Measurements from ENCODE around the gene NRAS.

Gene NRAS

DNA sequence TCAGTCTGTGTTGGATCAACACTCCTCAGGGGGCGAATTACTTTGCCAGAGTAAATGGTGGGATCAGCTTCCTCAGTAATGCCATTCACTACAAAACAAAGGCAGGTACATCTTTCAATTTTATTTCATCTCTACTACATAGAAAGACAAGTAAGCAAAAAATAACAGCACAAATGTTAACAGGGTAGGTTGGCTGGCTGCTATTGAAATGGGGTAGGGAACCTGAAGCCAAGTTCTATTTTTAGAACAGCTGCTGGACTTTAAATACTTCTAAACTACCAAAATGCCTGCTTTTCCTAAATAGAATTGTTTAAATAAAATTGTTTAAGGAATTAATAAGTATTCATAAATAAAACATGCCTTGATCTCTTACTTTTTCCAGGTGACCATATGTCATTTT is 7.3 kb upstream of the NRAS start:
- DNase-seq = no peak

GRCh38 chr1:114723457-114723856 is 6.9 kb upstream of the NRAS start:
- no peak for DNase-seq

- no peak for DNase-seq
Observed at GRCh38 chr1:114720492-114720891, 3.9 kb upstream of the NRAS start.

- DNase-seq = no peak
Observed at GRCh38 chr1:114719424-114719787, 2.8 kb upstream of the NRAS start.

DNA sequence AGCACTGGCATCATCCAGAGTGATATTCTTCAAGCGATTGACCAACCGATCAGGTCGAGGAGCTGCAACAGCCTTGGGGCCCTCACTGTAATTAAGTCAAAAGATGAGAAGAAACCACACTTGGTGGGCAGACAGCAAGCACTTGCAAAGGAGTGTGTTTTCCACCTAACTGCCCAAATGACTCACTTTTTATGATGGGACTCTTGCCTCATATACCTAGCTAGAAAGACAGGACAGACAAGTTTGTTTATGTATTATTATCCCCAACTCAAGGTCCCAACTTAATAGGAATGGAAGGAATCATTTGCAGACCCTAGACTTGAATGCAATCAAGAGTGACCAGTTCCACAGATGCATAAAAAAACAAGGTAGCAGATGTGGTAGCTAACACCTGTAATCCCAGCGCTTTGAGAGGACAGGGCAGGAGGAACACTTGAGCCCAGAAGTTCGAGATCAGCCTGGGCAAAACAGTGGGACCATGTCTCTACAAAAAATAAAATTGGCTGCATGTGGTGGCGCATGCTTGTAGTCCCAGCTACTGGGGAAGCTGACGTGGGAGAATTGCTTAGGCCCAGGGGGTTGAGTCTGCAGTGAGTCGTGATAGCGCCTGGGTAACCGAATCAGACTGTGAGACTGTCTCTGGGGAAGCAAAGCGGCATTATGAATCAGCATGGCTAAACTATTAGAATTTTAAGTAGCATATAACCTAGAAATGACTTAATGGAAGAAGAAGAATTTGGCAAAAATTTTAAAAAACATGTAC is 2.3 kb upstream of the NRAS start:
- no peak for DNase-seq

DNA sequence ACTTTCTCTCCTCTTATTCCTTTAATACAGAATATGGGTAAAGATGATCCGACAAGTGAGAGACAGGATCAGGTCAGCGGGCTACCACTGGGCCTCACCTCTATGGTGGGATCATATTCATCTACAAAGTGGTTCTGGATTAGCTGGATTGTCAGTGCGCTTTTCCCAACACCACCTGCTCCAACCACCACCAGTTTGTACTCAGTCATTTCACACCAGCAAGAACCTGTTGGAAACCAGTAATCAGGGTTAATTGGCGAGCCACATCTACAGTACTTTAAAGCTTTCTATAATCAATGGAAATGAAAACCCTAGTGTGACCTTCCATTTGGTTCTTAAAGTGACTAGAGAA is 643 bp downstream of the NRAS start:
- DNase-seq = no peak

DNA sequence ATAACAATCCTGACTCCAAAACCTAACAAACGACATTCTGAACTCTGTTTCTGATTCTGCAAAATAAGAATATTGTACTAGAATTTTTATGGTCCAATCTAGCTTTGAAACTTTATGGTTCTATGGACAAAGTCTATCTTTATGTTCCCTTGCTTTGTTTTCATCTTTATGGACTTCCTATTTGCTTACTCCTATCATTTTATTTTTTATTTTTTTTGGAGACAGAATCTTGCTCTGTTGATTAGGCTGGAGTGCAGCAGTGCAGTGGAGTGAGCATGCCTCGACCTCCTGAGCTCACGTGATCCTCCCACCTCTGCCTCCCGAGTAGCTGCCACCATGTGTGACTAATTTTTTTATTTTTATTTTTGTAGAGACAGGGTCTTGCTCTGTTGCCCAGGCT is 3.6 kb downstream of the NRAS start:
- no peak for DNase-seq

DNA sequence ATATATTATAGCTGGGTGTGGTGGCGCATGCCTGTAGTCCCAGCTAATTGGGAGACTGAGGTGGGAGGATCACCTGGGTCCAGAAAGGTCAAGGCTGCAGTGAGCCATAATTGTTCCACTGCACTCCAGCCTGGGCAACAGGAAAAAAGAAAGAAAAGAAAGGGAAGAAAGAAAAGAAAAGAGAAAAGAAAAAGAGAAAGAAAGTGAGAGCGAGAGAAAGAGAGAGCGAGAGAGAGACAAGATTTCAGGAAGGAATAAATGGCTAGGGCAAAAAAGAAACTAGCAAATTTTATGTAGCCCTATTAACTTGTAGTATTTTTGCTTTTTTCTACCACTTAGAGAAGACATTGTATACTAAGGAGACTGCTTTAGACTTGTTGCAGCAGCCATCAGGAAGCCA is 6.2 kb downstream of the NRAS start:
- no peak for DNase-seq

GRCh38 chr1:114707604-114708003 is 9.0 kb downstream of the NRAS start:
- no peak for DNase-seq

- DNase-seq = no peak
Observed at GRCh38 chr1:114703242-114703641, 13.3 kb downstream of the NRAS start.

- DNase-seq = no peak
Observed at GRCh38 chr1:114702737-114703136, 13.8 kb downstream of the NRAS start.

DNA sequence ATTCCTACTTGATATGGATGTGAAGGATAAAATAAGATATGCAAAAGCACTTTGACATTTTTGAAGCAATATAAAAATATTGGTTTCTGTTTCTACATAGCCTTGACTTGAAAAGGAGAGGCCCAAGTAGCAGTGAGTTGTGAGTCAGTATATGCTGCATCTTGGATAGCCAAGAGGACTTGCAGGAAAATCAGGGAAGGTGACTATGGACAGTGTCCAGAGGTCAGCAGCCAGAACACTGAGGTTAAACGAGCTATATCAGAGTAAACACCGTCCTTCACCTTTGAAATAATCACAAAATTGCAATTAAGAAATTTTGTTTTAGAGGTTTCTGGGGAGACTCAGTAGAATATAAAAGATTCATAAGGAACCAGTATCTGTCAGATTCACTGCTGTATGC is 14.6 kb downstream of the NRAS start:
- no peak for DNase-seq

- no peak for DNase-seq
Observed at GRCh38 chr1:114700036-114700600, 16.5 kb downstream of the NRAS start.

DNA sequence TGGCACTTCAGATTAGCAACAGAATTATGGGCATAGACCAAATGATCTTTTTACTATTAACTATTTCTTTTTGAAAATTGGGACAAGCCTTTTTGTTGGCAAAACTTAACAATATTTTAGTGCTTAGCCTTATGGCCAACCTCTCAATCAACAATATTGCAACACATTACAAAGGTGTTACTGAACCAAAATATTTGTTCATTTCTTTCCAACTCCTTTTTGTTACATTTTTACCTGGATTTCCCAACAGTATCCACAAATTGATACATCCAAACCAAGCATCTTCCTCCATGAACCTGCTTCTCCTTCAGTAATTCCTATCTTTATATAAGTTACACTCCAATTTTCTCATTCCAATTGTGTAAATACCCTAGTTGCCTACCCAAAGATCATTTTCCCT is 19.8 kb downstream of the NRAS start:
- no peak for DNase-seq

DNA sequence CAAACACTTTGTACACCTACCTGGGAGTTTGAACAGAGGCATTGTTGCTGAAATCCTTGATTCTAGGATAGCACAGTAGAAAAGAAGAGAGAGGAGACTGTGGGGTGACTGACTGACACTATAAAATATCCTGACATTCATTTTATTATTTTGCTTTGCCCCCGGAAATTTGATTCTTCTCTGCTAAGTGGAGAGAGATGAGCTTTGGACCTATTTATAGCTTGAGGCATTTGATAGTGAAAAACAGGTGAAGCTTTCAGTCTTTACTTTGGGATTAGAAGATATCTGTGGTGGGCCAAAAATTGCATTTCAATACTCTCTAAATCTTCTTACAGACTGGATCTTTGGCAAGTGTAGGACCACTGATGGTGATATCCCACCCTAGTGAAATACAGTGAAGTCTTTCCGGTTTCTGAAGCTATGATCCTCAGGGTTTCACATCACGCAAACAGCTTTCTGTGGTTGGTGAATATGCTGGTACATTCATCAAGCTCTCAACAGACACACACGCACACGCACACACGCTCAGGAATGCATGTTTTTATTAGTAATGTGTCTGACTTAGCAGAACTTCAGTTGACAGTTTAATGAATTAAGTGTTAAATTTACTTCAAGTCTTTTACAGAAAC is 21.0 kb downstream of the NRAS start, which contains the start of gene AMPD1:
TSS of gene AMPD1 (minus strand) at position 117 of the 629 bp plus-strand sequence. CDS start at position 42, 75 bp downstream.
- no peak for DNase-seq

DNA sequence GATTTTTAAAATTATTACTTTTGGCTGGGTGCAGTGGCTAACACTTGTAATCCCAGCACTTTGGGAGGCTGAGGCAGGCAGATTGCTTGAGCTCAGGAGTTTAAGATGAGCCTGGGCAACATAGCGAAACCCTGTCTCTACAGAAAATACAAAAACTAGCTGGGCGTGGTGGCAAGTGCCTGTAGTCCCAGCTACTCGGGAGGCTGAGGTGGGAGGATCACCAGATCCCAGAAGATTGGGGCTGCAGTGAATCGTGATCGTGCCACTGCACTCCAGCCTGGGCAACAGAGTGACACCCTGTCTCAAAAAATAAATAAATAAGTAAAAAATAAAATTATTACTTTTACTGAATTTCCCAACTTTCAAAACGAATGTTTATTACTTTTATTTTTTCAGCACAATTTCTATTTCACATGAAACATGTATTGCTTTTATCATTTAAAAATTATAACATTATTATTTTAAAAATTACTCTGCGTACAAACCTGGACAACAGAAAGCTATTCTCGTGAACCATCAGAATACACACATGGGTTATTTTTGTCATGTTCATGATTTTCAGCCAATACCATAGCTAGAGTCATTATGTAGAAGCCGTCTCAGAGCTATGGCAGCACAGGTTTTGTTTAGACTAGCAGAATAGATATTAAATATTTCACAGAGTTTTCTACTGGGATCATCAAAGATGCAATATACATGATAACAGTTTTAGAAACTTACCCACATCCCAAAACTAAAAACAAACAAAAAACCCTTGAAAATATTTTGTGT is 21.8 kb downstream of the NRAS start:
- no peak for DNase-seq

GRCh38 chr1:114692947-114693346 is 23.6 kb downstream of the NRAS start:
- no peak for DNase-seq

DNA sequence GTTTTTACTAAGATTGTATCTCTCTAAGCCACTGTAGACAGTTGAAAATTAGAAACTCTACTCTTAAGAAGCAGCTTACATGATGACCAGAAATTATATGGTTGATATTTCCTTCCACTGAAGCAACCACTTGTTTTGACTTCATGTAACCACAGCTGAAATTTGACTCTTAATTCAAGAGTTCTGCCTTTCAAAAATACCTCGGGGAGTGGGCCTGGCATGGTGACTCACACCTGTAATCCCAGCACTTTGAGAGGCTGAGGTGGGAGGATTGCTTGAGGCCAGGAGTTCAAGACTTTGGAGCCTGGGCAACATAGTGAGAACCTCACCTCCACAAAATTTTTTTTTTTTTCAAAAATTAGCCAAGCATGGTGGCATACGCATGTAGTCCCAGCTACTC is 25.5 kb downstream of the NRAS start:
- no peak for DNase-seq

DNA sequence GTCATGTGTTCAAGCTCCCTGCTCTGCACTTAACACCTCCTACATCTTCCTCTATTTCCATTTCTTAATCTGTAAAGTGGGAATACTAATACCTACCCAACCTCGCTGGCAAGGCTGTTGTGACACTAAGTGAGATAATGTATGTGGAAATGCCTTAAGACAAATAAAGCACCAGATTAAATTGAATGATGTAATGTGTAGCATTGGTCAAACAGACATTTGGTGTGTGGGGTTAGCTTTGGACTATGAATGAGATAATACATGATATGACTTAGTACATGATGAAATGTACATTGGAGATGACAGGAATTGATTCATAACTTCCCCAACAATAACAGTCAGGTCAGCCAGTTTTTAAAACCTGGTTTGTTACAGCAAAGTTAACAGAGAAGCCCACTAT is 26.4 kb downstream of the NRAS start:
- DNase-seq = no peak

GRCh38 chr1:114688526-114688925 is 28.0 kb downstream of the NRAS start:
- no peak for DNase-seq

- no peak for DNase-seq
Observed at GRCh38 chr1:114685851-114686250, 30.7 kb downstream of the NRAS start.

DNA sequence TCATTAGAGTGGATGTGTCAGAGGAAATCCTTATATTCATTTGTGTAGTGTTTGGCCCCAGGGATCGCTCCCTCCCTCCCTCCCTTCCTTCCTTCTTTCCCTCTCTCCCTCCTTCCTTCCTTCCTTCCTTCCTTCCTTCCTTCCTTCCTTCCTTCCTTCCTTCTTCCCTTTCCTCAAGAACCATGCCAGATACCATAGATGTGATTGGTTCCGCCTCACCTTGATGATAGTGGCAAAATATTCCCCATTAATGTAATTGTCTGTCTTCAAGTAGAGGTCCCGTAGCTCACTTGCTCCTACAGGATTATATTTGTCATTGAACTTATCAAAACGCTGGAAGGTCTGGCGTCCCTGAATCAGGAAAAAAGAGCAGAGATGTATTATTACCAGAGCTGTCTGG is 38.9 kb downstream of the NRAS start:
- no peak for DNase-seq

- no peak for DNase-seq
Observed at GRCh38 chr1:114676115-114676514, 40.5 kb downstream of the NRAS start.

GRCh38 chr1:114671939-114672275 is 44.7 kb downstream of the NRAS start:
- DNase-seq = no peak
